ENCODE results near the gene CYFIP1. TPM values are rescaled to one million over a fixed set of nuclear protein-coding genes. Genes with fewer than 3 reads are reported as not detected.

CYFIP1 gene
- total and polyA plus RNA-seq, 10 of the 15 experiments (the other 5 are each of a cell fraction or from before 2014, with no cell fraction given): 3.5 to 46.2 (median 28.3) TPM

GRCh38 chr15:22907161-22907950 is 72.8 kb downstream of the CYFIP1 start:
- intact Hi-C loops (cut with micrococcal nuclease; ENCODE audit: unreplicated experiment) (no loop called here), in situ Hi-C loops (cut with MboI) (no loop called here)
- H2AFZ ChIP-seq (ENCODE audit: control insufficient read depth, low read depth, low read length): no peak overlapping the region
- H3K9me3 ChIP-seq (replicated peaks; ENCODE audit: control insufficient read depth, insufficient read depth, low read length): no peaks in the 10 kb centered on the region
- H3K4me2 ChIP-seq (ENCODE audit: control insufficient read depth, insufficient read depth): no peak overlapping the region
- peaks cover 9 to 12% of the 10 kb centered on the region in 2 experiments; a peak in 3 of 4 replicates for H3K36me3 ChIP-seq (ENCODE audit: control insufficient read depth in 2 of 2, insufficient read depth in 2 of 2, low read length in 1 of 2)
- ChIA-PET POLR2A (no interaction called here), SMC1A (ENCODE audit: uncharacterized antibody, unreplicated experiment) (no interaction called here), RAD21 (ENCODE audit: unreplicated experiment) (no interaction called here), CTCF (no interaction called here)
- no peaks in the 10 kb centered on the region for H3K27me3 ChIP-seq (replicated peaks in 1 of 2; ENCODE audit: control insufficient read depth in 2 of 2, insufficient read depth in 2 of 2, low read length in 1 of 2)
- no peaks in the 10 kb centered on the region for H3K4me1 ChIP-seq (ENCODE audit: control insufficient read depth, insufficient read depth, low read length)
- no TSS peak for BruUV-seq (replicated peaks)
- no peak overlapping the region for H3K4me3 ChIP-seq
- H3K27ac ChIP-seq (ENCODE audit: control insufficient read depth, insufficient read depth): no peak overlapping the region
- TF ChIP-seq PAX8 (IDR thresholded peaks at IDR 0.05) (no peak), IKZF1 (conservative IDR thresholded peaks at IDR 0.05) (no peak), YBX1 (IDR thresholded peaks at IDR 0.05) (no peak), NFYA (IDR thresholded peaks at IDR 0.05; ENCODE audit: borderline replicate concordance, low read depth, low read length) (no peak), TARDBP (IDR thresholded peaks at IDR 0.05; ENCODE audit: borderline replicate concordance) (no peak), RELA (IDR thresholded peaks at IDR 0.05; ENCODE audit: borderline replicate concordance, partially characterized antibody) (no peak), MTA3 (IDR thresholded peaks at IDR 0.05; ENCODE audit: borderline replicate concordance, low read length) (no peak), MXI1 (IDR thresholded peaks at IDR 0.05; ENCODE audit: low read depth, low read length) (no peak), SIX5 (IDR thresholded peaks at IDR 0.05; ENCODE audit: low read depth, low read length, severe bottlenecking) (no peak)
- H3K79me2 ChIP-seq (ENCODE audit: control insufficient read depth, insufficient read depth, low read length): no peaks in the 10 kb centered on the region
- no peaks in the 10 kb centered on the region for H4K20me1 ChIP-seq (ENCODE audit: control insufficient read depth, insufficient read depth)
- DNase-seq (ENCODE audit: low read depth, low spot score): no peak
- FAIRE-seq: no peak
- no peak overlapping the region for H3K9ac ChIP-seq (ENCODE audit: control insufficient read depth, insufficient read depth, low read length)
- WGBS (ENCODE audit: insufficient coverage, insufficient replicate concordance, low lambda C conversion rate, missing lambda C conversion rate): 94% methylated on average over 16 of the region's 16 CpGs
- ATAC-seq: no peak

All from GM12878 (cell line).